EH (cell line): ENCODE measurements around the gene TH.
"Not testable (repeated sequence)": the region's sequence is repeated elsewhere in the genome, so short reads cannot be mapped to it uniquely, and the experiment has no call there.

Experiments
- DNase-seq: peaks from one replicate; pipeline ENCODE4 v3.0.0-alpha.2; 2015; ENCODE audit warnings: low read depth

Gene TH

DNA sequence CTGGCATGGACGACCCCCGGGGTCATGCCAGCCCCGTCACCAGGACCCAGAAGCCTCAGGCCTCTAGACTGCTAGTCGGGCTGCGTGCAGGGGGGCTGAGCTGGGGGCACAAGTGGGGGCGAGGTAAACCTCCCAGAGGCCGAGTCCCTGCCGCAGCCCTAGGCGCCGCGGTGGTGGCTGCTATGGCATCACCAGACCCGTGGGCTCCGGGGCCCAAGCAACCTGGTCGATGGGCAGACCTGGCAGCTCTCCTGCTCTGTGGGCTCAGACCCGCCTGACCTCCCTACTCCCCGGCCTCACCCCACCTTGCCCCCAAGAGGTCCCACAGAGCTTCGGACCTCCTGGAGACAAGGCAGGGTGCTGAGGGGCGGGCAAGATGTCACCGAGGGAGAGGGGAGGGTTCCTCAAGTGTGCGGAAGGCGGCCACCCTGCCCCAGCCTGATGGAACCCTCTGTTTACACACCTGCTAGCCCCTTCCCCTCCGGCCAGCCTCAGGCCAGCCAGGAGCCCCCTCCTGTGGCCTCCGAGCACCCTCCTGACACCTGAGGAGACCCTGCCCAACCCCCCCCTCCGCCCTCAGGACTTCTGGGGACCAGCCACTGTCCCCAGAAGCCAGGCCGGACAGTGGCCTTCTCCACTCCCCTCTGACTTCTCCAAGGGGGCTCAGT, 41.8 kb downstream of the TH start:
- DNase-seq: no peak

DNA sequence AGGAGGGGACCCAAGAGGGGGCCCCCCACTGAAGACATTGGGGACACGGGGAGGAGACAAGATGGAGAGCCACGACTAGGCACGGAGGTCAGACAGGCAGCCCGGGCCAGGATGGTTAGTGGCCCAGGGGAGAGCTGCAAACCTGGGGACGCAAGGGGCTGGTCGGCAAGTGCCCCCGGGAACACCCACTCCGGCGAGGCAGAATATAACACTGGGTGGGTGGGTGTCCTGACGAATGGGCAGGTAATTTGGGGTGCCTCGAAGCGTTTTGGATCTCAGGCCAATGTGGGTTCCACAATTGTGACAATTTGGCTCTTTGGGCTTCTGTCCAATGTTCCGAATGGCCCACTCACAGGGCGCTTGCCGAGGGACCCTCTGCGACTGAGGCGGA, 42.3 kb downstream of the TH start:
- no peak for DNase-seq

DNA sequence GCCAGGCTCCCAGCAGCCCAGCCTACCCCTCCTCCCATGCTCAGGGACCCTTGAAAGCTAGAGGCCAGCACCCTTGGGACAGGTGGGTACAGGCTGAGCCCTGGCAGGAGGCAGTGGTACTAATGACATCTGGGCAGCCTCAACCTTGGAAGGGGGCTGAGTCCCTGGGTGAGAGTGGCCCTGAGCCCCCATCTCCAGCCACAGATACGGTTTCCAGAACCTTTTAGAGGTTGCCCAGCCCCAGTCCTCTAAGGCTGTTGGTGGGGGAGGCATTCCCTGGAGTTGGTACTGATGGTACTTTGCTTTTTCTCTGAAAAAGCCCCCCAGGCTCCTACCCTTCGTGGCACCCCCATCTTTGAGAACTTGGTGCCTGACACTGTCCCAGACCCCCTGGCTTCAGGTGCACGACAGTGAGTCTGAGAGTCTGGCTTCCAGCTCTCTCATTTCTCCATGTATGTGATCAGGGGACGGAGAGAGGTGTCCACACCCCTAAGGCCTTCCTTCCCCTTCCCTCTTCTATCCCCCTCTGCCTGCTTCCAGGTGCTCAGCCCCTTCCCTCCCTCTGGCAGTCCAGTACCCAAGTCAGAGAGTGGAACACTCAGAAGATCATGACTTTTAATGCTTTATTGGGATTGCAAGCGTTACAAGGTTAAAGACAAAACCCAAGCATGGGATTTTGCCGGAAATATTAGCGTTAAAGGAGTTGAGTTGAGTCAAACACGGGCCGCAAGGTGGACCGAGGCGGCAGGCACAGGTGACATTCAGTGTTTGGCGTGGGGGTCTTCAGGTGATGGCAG, 42.9 kb downstream of the TH start:
- no peak for DNase-seq

DNA sequence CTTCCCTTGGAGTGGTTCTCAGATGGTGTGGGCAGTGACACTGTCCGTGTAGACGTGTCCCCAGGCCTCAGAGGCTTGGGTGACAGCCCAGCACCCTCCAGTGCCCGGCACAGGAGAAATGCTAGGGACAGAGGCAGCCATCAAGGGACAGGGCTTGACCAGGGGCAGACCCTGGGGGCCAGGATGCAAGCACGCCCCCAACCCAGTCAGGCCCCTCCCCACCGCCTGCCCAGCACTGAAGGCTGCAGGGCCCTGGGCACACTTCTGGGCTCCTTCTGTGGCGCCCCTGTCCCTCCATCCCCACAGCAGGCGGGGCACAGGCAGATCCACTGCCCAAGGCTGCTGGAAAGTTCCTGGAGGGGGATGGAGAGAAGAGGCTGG, 43.5 kb downstream of the TH start:
- DNase-seq: no peak

DNA sequence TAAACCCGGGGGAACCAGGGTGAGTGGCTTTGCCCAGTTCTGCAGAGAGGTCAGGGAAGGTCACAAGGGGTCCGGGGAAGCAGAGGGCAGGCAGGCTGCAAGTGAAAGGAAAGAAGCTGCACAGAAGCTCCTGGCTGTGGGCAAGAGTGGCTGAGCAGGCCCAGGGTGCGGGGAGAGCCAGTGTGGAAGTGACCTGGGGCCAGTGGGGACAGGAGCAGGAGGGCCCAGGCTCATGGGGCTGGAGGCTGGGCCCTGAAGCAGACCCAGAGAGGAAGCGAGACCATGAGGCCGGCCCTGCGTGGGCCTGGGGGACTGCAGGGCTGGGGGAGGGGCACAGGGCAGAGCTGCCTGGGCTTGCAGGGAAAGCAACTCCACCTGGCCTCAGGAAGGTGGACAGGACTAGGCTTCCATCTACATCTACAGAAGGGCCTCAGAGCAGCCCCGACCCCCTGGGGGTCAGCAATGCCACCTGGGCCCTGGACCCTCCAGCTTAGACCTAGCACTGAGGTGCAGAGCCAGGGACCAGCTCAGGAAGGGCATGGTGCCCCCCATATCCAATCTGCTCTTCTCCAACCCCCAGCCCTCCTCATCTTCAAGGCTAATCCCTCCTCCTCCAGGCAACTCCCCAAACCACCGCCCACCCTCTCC, 44.0 kb downstream of the TH start:
- DNase-seq: no peak

DNA sequence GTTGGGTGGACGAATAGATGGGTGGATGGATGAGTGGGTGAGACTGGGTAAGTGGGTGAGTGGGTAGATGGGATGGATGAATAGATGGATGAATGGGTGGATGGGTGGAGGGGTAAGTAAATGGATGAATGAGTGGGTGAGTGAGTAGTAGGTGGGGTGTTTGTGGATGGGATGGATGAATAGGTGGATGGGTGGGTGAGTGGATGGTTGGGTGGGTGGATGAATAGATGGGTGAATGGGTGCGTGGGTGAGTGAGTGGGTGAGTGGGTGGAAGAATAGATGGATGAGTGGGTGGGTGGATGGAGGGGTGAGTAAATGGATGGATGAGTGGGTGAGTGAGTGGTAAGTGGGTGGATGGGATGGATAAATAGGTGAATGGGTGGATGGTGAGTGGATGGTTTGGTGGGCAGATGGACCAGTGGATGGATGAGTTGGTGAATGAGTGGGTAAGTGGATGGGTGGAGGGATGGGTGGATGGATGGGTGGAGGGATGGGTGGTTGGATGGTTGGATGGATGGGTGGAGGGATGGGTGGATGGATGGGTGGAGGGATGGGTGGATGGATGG, 45.0 kb downstream of the TH start:
- no peak for DNase-seq

DNA sequence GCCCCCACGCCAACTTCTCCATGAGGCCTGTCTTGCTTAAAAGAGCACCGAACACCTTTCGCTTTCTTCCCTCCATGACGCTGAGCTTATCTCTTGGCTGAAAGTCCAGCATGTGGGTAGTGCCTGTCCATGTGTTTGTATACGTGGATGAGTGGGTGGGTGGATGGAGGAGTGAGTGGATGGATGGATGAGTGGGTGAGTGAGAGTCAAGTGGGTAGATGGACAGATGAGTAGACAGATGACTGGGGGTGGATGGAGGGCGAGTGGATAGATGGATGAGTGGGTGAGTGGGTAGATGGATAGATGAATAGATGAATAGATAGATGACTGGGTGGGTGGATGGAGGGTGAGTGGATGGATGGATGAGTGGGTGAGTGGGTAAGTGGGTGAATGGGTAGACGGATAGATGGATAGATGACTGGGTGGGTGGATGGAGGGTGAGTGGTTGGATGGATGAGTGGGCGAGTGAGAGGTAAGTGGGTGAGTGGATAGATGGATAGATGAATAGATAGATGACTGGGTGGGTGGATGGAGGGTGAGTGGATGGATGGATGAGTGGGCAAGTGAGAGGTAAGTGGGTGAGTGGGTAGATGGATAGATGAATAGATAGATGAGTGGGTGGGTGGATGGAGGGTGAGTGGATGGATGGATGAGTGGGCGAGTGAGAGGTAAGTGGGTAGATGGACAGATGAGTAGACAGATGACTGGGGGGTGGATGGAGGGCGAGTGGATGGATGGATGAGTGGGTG, 46.7 kb downstream of the TH start:
- DNase-seq: not testable (repeated sequence)

DNA sequence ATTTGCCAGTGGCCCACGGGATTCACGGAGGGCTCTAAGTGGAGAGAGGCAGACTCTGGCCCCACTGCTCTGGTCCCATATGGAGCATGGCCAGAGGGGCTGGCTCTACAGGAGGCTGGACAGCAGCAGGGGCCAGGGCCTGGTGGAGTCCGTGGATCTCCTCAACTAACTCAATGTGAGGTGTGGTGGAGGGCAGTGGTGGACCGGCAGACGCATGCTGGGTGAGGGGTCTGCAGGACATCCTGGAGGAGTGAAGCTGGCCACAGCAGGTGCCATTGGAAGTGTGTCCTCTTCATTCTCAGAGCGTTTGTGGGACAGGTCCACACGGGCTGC, 48.0 kb downstream of the TH start:
- DNase-seq: no peak

DNA sequence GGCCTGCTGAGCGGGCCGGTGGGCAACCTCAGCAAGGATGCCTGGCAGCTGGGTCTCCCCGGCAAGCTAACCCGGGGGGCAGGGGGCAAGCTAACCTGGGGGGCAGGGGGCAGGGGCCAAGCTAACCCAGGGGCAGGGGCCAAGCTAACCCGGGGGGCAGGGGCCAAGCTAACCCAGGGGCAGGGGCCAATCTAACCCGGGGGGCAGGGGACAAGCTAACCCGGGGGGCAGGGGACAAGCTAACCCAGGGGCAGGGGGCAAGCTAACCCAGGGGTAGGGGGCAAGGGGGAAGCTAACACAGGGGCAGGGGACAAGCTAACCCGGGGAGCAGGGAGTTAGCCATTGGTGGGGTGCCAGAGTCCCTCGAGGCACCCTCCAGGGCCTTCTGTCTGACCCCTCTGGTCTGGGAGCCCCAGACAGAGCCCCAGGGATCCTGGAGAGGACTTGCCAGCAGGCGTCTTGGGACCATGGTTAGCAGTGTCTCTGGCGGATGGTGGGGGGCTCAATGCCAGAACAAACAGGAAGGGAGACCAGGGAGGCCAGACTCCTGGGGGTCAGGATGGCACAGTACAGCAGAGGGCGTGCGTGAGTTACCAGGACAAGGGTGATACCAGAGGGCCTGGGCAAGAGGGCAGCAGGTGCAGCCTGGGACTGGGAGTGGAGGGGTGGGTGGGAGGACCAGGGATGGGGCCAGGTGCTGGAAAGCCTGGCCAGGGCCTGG, 48.5 kb downstream of the TH start:
- DNase-seq: no peak

DNA sequence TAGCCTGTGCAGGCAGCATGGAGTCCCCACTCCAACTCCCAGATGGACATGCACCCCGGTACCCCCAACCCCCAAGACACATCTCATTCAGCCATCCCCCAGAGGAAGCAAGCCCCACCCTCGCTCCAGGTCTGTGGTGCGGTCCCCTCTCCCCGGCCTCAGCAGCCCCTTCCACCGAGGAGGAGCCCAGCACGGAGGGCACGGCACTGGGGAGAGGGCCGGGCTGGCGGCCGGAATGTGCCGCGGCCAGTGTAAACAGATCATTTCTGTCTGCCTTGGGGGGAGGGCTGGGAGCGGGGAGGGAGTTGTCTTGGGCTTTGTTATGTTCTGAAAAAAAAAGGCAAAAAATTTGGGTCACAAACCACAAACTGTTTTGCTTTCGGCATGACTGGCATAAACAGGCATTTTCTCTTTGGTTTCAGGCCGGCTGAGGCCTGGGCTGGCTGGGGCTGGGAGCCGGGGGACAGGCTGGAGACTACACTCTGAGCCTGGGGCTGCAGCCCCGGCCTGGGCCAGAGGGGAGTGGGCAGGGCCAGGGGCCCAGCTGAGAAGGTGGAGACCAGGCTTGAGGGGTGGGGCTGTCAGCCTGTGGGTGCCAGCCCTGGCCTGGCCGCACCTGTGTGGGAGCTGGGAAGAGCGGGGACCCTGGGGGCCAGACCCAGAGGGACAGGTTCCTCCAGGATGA, 49.3 kb downstream of the TH start:
- peak; percentile 82 for DNase-seq

DNA sequence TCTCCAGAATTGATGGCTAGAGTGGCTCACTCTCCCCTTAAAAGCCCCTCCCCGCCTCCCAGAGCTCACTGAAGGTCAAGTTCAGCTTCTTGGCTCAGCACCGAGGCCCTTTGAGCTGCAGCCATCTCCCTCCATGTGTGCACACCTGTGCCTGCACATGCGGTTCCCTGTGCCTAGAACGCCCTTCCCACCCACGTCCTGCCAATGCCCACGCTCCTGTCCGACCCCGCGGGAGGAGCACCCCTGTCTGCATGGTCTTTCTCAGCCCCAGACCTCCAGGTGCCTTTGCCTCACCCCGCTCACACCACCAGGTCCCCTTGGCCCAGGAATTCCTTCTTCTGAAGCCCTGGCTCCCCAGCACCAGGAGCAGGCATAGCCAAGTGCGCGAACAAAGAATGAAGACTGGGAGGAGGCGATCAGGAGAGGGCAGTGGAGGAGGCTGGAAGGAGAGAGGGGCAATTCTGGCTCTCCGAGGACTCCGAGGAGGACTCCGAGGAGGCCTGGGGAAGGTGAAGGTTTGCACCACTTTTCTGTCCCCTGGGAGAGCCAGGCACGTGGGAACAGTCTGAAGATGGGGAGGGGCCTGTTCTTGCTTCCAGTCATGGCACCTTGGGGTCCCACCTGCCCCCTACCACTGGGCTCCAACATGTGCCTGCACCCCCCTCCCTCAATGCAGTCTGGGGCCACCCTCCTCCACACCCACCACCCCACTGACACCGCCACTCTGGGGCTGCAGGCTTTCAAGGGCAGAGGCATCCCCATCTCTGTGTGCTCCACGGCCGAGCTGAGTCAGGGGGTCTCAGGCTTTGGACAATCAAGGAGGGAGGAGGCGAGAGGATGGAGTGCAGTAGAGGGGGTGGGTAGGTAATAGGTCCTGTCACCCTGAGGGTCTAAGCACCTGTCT, 50.1 kb downstream of the TH start:
- DNase-seq: no peak

DNA sequence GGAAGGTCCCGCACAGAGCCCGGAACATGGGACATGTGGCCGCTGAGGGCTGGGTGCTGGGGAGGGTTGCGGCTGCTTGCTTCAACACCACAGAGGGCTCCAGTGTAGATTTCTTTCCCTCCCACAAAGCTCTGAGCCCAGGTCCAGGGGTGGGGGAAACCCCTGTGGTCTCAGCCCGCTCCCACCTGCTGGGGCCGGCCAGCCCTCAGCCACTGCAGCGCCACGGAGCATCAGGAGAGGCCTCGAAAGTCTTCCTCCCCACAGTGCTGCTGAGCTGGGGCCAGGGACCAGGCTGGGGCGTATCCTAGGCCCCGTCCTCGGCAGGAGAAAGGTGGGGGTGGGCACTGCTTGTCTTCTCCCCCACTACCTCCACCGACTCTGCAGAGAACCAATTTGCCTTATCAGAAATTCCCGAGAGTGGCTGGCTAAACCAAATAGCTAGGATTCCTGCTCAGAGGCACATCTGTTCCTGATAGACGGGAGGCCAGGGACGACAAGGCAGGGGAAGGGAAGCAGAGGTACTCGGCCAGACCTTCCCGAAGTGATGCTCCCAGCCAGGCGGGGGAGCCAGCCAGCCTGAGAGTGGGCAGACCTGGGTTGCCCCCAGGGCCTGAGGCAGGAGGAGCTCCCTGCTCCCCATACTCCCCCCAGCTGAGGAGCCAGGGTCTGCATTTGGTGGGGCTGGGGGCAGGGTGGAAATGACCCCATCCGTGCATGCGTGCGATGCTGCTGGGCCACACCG, 51.1 kb downstream of the TH start:
- peak; percentile 52 for DNase-seq

DNA sequence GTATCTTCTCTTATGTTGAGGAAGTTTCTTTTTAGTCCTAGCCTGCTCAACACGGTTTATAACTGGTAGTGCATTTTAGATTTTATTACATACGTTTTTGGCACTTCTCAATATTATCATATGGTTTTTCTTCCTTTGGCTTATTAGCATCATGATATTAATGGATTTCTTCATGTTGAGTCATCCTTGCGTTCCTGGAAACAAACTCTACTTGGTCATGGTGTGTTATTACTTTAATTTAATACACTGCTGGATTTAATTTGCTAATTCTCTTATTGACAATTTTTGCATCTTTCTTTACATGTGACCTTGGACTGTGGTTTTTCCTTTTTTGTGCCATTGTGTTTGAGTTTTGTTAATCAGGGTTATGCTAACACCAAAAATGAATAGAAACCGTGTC, 52.9 kb downstream of the TH start:
- peak; percentile 27 for DNase-seq

DNA sequence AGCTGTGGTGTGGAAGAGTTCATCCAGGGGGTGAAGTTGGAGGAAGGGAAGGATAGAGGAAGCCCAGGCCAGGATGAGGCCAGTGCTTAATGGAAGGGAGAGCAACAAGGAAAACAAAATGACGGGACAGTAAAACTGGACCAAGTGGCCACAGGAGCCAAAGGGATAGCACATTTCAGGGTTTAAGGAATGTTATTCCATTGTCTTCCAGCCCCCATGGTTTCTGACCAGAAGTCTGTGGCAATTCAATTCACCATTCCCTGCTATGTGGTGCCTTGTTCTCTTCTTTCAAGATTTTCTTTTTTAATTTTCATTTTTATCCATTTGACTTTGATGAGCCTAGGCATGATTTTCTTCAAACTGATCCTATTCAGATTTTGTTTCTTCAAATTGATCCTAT, 54.9 kb downstream of the TH start:
- no peak for DNase-seq

DNA sequence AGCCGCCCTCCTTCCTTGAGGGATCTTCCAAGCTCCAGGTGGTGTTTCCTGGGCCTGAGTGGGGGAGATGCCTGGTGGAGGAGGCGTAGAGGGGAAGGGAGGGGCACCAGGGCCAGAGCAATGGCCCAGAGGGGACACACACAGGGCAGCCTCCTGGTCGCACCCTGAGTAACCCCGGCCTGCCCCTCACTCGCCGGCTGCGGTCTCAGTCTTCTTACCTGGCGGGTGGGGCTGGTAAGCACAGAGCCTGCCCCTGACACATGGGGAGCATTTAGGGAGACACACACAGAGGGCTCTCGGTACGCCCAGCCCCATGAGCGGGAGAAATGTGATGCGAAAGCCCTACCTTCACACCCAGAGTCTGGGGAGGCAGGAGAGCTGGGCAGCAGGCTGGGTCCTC, 56.3 kb downstream of the TH start:
- no peak for DNase-seq

DNA sequence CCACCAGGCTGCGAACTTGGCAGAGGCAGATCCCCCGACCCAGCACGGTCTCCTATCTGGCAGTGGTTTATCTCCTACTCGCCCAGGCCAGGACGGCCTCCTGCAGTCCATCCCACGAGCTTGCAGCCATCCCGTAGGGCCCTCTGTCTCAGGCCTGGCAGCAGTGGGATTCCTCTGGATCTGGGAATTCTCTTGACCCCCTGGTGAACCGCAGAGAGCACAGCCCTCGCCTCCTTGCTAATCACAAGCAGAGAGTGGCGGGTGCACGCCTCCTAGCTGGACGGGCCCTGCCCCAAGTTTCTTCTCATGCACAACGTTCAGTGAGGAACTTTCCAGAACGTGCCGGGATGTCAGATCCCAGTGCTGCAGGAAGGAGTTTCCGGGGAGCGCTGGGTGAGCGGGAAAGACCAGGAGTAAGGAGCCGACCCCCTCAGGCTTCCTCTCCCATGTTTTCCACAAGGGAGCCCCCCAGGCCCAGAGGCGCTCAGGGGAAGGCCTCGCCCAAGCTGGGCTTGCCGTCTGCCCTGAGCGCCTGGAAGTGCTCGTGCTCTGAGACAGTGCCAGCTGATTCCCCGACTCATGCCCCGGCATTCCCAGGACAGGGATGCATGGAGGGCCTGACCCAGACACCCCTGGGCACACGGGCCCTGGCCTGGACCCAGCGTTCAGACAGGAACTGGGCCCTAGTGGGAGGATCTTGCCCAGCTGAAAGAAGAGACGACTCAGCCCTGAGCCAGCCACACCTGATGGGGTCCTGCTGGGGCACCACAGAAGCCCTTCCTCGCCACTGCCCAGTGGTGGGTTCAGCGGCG, 57.0 kb downstream of the TH start:
- DNase-seq: no peak
